GF-D8 (cell line): ENCODE data around the gene FAM193A.
"Not testable (repeated sequence)": the region's sequence is repeated elsewhere in the genome, so short reads cannot be mapped to it uniquely, and the experiment has no call there.

Source experiments
- DNase-seq: peaks from one replicate; lab custom pipeline; 2025; lab: John Stamatoyannopoulos, UW

FAM193A gene

DNA sequence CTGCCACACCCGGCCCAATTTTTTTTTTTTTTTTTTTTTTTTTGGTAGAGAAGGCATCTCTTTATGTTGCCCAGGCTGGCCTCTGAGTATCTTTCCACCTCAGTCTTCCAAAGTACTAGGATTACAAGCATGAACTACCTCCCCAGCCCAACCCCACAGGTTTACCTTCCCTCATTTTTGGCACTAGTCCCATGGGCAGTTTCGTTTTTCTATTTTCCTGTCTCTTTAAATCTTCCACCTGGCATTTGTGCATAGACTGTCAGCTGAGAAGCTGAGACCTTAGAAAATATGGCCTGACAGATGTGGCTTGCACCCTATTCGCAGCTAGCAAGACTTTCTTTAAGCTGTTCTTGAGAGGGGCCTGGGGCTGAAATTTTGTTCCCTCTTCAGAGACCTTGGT lies 191.8 kb downstream of the FAM193A start:
- DNase-seq, result no peak

DNA sequence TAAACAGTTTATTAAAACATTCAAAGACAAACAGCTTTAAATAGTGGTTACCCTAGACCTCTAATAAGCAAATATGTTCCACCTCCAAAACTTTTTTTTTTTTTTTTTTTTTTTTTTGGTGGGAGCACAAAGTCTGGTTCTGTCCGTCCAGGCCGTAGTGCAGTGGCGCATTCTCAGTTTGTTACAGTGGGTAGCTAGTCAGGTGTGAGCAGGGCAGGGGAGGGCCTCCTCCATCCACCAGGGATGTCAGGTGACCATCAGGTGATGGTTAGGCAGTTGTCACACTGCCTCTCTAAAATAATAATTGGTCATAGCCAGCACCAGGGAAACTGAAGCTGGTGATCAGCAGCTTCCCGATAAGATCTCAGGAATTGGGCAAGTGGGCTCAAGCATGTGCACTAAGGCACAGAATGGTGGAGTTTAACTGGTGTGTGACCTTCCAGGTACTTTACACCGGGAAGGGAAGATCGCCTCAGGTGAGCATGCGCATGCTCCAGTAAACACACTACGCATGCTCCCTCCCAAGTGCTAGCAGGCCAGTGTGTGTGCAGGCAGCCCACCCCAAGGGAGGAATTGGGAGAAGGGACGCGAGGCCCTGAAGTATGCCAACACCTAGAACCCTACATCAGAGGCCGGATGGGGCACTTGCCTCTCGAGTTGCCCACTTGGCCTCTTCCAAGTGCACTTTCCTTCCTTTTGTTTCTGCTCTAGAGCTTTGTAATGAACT lies 192.5 kb downstream of the FAM193A start:
- DNase-seq, result no peak

DNA sequence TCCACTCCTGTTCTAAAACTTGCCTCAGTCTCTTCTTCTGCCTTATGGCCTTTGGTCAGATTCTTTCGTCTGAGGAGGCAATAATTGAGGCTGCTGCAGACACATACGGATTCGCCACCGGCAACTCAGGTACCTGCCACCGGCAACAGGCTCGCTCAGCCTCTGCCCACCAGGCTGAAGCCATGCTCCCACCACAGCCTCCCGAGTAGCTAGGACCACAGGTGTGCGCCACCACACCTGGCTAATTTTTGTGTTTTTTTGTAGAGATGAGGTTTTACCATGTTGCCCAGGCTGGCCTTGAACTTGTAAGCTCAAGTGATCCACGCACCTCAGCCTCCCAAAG lies 193.1 kb downstream of the FAM193A start:
- no peak for DNase-seq

DNA sequence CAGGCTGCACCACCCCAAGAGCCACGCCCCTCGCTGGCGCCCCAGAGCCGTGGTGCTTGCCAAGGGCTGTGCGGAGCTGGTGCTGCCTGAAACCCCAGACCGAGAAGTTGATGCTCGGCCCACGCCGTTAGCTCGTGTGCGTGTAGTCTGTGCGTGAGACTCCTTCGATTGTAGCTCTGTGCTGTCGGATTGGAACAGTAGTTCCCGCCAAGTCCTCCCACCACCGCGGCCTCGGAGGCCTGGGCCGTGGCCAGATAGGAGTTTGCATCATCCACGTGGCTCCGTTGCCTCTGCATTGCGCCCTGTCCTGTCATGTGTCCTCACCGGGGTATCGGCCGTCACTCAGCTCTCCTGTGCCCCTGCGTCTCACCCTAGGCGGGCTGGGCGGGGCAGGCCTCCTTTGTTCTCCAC lies 195.5 kb downstream of the FAM193A start:
- DNase-seq, result no peak

DNA sequence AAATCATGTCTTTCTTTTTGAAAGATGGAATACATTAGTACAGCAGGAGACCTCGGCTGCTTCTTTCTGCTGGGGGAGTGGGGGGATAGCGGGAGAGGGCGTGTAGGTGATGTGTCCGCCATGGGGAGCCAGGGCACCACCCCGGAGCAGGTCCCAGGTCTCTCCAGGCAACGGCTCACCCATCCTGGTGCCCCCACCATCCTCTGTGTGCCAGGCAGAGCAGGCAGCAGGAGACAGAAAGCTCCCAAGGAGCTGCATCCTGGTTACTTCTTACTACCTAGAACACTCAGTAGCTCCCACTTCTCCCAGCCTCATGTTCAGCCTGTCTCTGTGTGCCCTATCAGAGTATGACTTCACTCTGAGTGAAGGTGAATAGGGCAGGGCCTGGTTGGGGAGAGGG lies 196.1 kb downstream of the FAM193A start:
- no peak for DNase-seq

DNA sequence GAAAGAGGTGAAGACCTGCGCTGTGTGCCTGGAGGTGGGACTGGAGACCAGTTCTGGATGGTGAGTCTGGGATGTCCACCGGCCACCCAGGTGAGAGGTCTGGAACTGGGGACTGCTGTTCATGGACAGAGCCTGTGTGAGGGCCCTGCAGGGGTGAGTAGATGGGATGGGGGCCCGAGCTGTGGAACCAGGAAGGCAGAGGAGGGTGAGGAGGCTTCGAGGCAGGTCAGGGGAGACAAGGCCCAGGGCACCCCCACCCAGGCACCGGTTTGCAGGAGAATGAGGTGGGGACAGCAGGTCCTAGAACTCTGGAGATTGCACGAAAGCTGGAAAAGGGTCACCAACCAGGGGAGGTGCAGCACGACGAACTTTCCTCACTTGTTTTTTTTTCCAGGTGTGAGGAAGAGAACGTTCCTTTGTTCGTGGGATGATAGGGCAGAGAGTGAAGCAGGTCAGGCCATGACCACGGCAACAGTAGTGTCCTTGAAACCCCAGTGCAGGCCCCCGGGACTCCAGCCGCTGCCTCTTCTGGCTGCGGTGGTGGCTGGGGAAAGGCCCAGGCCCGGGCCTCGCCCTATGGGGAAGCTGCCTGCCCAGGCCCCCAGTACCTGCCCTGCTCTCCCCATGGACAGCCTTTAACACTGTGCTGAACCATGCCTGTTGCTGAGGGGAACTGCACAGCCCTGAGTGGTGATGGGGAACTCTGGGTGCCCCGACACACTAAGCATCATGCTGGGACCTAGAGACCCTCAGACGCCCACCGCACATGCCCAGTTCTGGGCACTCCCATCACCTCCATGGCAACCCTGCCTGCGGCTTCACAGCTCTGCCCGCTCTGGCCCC lies 196.8 kb downstream of the FAM193A start:
- DNase-seq, result no peak

DNA sequence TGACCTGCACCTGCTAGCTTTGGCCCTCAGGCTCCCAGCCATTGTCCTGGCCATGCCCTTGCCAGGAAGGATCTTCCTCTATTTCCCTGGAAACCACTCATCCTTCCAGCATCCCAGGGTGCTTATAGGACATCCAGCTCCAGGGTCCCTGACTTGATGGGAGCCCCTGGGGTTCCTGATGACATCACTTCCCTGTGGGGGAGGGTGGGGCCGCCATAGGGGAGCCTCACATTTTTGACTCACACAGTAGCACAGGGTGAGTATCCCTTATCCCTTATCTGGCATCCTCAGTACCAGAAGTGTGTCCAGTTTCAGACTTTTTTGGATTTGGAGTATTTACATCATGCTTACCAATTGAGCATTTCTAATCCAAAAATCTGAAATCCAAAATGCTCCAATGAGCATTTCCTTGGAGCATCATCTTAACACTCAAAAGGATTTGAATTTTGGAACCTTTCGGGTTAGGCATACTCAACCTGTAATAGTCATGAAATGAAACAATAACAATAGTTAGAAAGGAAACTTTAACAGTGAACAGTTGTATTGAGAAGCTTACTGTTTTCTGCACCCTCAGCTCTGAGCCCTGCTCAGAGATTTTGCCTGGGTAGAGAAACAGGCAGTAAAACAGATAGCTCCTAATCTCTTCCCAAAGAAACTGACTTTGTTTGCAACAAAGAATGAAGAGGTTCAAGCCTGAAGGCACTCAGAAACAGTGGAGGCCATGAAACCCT lies 197.6 kb downstream of the FAM193A start:
- DNase-seq, result no peak

DNA sequence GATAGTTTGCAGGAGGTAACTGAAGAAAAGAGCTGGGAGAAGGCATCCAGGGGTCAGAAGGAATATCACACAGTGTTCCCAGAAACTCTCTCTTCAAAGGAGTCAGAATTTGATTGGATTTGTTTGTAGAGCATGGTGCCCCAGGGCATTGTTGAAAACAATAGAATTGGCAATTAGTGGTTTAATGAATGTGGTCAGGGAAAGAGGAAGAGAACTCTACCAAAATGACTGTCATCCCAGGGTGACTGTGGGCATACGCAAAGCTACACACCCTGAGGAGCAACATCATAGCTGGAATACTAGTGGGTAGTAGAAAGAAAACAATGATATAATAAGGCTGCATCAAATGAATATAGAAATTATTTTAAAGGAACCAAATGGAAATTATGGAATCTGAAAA lies 198.2 kb downstream of the FAM193A start:
- DNase-seq, result no peak

DNA sequence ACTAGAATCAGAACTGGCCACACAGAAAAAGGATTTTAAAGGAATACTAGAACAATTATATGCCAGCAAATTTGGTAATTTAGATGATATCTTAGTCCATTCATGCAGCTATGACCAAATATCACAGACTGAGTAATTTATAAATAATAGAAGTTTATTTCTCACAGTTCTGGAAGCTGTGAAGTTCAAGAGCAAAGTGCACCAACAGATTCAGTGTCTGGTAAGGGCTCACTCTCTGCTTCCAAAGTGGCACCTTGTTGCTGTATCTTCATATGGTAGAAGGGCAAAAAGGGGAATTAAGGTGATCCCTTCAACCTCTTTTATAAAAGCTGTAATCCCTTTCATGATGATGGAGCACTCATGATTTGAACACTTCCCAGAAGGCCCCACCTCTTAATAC lies 199.4 kb downstream of the FAM193A start:
- DNase-seq, result no peak

DNA sequence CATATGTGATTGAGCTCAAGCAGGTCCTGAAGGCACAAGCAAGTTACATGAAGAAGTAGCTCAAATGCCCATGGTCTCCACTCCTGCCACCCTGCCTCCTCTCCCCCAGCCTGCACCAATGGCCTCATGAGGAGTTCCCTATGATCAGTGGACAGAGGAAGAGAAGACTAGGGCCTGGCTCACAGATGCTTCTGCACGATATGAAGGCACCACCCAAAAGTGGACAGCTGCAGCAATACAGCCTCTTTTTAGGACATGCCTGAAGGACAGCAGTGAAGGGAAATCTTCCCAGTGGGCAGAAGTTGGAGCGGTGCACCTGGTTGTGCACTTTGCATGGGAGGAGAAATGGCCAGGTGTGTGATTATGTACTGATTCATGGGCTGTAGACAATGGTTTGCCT lies 201.8 kb downstream of the FAM193A start:
- DNase-seq, result not testable (repeated sequence)

DNA sequence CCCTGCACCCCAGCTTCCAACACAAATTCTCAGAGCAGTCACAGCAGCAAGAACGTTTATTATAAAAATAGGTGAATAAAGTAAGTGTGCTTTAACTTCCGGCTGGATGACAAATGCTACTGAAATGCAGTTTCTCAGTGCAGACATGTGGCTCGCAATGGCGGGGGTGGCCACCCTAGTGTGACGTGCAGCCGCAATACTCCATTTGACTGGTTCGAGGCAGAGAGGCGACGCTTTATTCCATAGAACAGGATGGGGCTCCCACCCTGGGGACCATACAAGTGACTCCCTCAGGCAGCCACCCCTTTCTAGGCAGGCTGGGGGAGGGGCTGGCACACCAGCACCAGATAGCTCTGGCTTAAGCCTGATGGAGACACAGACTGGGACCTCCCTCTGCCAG lies 205.2 kb downstream of the FAM193A start:
- no peak for DNase-seq

DNA sequence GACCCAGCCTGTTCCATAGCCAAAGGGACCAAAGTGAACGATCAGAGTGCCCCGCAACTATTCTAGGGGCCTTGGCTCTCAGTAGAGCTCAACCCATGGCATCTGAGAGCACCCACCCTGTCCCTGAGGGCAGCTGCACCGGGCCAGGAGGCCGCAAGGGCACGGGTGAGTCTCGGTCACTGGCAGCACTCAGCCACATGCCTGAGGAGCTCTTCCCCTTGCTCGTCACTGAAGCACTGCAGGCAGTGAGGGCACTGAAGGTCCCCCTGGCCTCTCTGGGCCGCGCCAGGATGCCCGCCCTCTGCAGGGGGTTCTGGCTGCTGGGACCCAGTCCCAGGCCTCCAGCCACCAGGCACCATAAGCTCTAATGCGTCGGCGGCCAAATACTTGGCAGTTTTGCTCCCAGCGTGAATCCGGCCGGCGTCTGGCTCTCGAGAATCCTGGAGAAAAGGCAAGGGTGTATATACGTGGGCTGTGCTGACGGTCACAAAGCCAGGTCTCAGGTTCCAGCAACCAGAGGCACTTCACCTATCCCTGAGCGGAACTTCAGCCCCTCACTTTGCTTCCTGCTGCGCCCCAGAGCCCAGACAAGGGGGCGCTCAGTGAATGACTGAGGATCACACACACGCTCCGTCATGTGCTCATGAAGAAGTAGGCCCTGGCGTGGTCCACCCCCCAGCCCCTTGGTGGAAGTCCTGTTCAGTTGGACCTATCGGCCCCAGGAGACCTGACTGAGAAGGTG lies 205.8 kb downstream of the FAM193A start:
- no peak for DNase-seq

DNA sequence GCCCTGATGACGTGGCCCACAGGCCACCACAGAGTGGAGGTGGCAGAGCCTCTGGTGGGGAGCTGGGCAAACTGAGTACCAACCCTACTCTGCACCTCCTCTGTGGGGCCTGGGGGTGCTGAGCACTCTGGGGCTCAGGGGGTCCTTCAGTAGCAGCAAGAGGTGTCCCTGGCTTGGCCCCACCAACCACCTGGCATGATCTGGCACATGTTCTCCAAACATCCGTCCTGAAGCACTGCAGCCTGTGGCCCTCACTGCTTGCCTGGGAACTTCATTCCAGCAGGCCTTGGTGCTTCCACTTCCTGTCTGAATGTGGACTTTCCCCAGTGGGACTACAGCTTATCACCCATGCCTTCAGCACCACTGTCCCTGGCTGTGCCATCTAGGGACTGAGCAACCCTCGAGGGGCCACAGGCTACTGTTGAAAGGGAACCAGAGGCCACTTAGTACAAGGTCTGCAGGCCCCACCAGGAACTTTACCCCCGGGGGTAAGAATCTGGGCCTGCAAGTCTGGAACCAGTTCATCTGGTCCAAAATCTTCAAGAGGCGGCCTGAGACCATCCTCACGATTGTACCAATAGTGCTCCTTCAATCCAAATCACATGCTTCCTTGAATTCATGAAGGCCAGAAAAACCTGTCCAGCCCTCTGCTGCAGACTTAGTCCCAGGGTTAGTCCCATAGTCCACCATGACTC lies 206.5 kb downstream of the FAM193A start:
- no peak for DNase-seq

DNA sequence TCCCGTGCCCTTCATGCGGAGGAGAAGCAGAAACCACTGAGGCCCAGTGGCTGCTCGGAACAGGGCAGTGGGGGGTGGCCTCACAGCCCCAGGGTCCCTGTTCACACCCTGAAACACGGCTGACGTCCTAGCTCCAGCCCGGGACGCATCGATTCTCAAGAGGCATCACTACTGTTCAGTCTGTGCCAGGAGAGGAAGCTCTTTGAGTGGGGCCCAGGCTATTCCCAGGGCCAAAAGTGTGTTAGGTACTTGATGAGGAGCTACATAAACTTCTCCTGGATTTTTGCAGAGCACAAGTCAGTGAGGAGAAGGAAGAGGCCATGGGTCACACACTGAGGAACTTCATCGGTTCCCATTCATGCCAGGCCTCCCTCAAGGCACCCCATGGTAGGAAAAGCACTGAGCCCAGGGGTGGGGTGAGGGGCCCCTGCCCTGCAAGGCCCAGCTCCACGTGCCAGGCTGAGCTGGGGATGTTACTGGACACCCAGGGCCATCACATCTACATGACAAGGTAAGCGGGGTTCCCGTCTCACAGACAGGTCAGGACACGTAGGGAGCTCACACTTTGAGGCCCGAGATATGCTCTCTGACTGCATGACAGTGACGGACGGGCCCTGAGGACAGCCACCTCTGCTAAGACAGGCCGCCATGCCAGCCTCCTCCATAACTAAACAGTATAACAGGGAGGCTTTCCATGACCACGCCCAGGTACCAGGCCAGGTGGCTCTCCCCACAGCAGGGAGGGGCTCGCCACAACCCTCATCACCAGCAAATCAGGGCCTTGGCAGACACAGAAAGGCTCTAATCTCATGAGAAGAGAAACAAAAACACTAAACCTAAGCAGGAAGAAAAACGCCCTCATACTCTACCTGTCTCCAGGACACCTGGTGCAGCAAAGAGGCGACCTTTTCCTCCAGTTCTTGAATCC lies 207.3 kb downstream of the FAM193A start:
- DNase-seq, result no peak

DNA sequence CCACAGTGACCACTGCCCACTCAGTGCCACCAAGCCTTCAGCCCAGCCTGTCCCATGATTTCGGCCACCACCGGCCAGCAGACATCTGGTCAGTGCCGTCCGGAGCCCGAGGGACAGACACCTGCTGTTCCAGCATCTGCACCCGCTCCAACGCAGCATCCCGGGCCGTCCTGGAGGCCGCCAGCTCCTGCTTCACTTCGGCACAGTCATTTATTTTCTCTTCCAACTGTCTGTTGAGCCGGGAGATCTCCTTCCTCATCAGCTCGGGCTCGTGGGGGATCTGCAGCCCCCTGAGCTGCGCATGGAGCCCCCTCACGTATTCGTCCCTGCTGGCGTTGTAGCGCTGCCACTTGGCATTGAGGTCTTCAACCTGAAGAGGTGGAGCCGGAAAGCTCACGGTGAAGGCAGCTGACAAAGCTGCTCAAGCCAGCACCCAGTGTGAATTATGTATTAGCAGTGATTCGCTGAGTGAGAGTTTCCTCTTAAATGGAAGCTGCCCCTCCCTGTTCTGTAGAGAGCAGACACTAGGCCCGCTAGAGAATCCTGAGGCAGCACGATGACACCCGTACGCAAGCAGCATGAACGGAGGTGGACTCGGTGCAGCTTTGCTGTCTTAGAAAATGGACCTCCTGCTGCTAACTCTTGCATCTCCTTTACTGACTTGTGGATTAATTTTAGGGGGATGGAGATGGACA lies 208.3 kb downstream of the FAM193A start:
- DNase-seq, result no peak

DNA sequence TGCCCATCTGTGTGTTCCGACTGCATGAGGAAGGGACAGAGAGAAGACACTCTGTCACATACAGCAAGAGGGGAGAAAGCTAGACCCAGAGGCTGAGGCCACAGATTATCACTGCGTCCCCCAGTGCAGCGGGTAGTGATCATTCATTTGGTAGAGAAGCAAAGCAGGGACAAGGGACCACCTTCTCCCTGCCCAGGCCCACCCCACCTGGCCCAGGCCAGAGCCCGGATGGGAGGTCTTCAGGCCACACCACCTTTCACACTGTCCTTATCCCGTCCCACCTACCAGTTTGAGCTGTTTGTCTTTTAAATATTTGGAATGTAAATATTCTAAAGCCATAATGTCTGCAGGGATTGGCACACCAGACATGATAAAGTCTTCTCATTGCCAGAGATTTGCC lies 209.1 kb downstream of the FAM193A start:
- DNase-seq, result no peak

DNA sequence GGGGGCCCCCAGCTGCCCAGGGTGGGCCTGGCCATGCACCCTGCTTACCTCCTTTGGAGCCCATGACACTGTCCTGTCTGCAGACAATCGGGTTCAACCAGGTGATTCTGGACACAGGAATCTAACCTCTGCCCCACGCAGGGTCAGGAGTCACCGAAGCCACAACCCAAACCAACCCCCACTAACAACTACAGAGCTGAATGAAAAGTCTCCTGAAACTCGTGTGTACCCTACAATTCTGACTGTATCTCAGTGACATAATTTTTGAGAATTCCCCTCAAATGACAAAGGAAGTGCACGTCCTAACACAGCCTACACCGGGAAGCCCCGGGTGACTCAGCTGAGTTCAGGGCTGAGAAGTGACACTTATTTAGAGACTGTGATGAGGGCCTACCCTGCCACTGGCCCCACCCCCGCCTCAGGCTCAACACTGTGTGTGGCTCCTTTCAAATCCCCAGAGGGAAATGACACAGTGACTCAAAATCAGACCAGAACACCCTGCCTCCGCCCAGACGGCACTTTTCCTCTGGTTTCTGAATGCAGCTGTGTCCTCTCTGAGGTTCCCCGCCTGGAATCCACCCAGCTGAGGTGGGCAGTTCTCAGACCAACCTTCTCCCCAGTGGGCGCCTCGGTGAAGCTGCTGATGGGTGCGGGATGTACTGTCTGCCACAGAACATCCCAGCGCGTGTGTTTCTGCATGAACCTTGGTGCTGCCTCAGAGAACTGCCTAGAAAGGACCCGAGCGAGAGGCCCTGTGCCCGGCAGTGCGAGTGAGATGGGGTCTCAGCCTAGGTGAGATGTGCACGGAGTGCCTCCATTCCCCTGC lies 209.7 kb downstream of the FAM193A start:
- no peak for DNase-seq

DNA sequence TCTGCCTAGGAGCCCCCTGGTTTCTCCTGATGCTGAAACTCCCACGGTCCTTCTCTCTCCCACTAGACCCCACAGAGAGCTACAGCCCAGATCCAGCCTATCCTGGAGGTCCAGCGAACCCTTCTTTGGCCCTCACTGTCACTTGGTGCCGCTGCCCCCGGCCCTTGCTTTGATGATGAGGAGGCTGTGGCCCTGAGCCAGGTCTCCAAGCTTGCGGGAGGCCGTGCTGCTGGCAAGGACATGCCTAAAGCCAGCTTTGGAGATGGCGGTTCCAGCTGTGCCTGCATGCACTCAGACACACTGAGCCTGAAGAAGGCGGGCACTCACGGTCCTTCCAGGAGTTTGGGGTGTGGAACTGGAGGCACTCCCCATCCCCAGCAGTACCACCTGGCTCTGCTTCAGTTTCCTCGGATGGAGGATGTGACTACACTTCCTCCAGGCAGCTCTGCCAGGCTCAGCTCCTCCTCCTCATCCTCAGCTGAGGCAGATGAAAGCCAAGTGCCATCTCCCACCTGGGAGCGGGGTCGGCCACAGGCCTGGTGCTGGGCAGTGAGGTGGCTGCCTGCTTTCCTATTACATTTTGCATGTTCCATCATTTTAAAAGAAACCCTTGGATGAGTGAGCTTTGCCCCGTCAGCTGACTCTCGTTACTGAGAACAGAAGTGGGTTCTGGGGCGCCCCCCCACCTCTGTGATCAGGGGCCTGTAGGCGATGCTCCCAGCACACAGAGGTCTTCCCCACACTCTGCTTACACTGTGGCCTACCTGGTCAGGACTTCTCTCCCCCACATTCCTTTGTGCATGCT lies 210.6 kb downstream of the FAM193A start:
- no peak for DNase-seq
